K562 (cell line): ENCODE measurements around the gene IFI27L2.

Source experiments
- HNRNPK ChIP-seq: fragments of 200-400 bp; formaldehyde crosslinking; IDR thresholded peaks from one replicate; pipeline ENCODE4 v1.6.1; 2018; ENCODE audit warnings: mild to moderate bottlenecking, low read depth, low read length; ENCODE audit not compliant: poor library complexity, severe bottlenecking
- HNRNPL ChIP-seq: fragments of 200-400 bp; formaldehyde crosslinking; IDR thresholded peaks from 2 replicates; pipeline ENCODE4 v1.6.1; 2017; ENCODE audit warnings: low read depth, mild to moderate bottlenecking, low read length
- JUN ChIP-seq, 2 experiments: sonication (generic) in 1 of 2; formaldehyde crosslinking in 1 of 2; IDR thresholded peaks; 2 replicates each; pipeline versions ENCODE4 v1.6.1 to v1.8.0; 2012 to 2022; ENCODE audit warnings: borderline replicate concordance in 2 of 2, mild to moderate bottlenecking in 2 of 2, improper control_type of control experiment in 1 of 2, low read depth in 1 of 2, low read length in 1 of 2, missing genetic modification reagents in 1 of 2
- KDM4B ChIP-seq, 2 experiments: fragments of 450-650 bp in 1 of 2; sonication (generic) in 1 of 2; IDR thresholded peaks; 2 replicates each; pipeline ENCODE4 v1.6.1; 2016 to 2017; ENCODE audit warnings: borderline replicate concordance in 2 of 2, antibody characterized with exemption in 1 of 2, low read depth in 1 of 2, mild to moderate bottlenecking in 1 of 2
- NONO ChIP-seq, 2 experiments: fragments of 200-400 bp in 1 of 2; fragments of 450-650 bp in 1 of 2; formaldehyde crosslinking in 1 of 2; IDR thresholded peaks; 2 replicates each; pipeline ENCODE4 v1.6.1; 2017; ENCODE audit warnings: low read depth in 2 of 2, mild to moderate bottlenecking in 2 of 2, moderate library complexity in 2 of 2, low read length in 1 of 2
- POLR2A ChIP-seq: fragments of 450-650 bp; conservative IDR thresholded peaks from 2 replicates; pipeline ENCODE4 v1.6.1; 2016
- RFX5 ChIP-seq: IDR thresholded peaks from 2 replicates; pipeline ENCODE4 v1.6.1; 2011; ENCODE audit warnings: low read depth, mild to moderate bottlenecking, improper control_type of control experiment, low read length
- ZNF121 ChIP-seq: sonication (generic); formaldehyde crosslinking; conservative IDR thresholded peaks from 2 replicates; pipeline ENCODE4 v1.8.0; 2022; ENCODE audit warnings: missing genetic modification reagents
- ZNF133 ChIP-seq: fragments of 250-450 bp; sonication (Bioruptor Pico); IDR thresholded peaks from 2 replicates; pipeline ENCODE4 v1.4.0; 2020; ENCODE audit warnings: mild to moderate bottlenecking
- ZNF766 ChIP-seq: fragments of 200-800 bp; sonication (Bioruptor generic); conservative IDR thresholded peaks from 2 replicates; pipeline ENCODE4 v1.6.1; 2016; ENCODE audit warnings: missing genetic modification characterization, missing compliant biosample characterization
- TF ChIP-seq, protein P1 (sequence below): fragments of 250-450 bp; sonication (Bioruptor Pico); IDR thresholded peaks from 2 replicates; pipeline ENCODE4 v1.8.0; 2022; ENCODE audit warnings: moderate library complexity, mild to moderate bottlenecking, inconsistent platforms
- TF ChIP-seq, protein P2 (sequence below), 3 experiments: IDR thresholded peaks in 2 of 3; conservative IDR thresholded peaks in 1 of 3; 2 replicates each; pipeline ENCODE4 v1.5.1; 2011 to 2012; ENCODE audit warnings: low read length in 3 of 3, mild to moderate bottlenecking in 3 of 3, control low read depth in 2 of 3, improper control_type of control experiment in 1 of 3, inconsistent platforms in 1 of 3, low read depth in 1 of 3, mixed read lengths in 1 of 3, moderate library complexity in 1 of 3; ENCODE audit not compliant: insufficient read depth in 2 of 3
- TF ChIP-seq, protein P3 (sequence below): sonication (generic); formaldehyde crosslinking; IDR thresholded peaks from 2 replicates; pipeline ENCODE4 v1.8.0; 2022; ENCODE audit warnings: mild to moderate bottlenecking, missing genetic modification reagents
- TF ChIP-seq, protein P4 (sequence below): sonication (generic); formaldehyde crosslinking; IDR thresholded peaks from 2 replicates; pipeline ENCODE4 v1.8.0; 2023; ENCODE audit warnings: mild to moderate bottlenecking, missing genetic modification reagents

DNA sequence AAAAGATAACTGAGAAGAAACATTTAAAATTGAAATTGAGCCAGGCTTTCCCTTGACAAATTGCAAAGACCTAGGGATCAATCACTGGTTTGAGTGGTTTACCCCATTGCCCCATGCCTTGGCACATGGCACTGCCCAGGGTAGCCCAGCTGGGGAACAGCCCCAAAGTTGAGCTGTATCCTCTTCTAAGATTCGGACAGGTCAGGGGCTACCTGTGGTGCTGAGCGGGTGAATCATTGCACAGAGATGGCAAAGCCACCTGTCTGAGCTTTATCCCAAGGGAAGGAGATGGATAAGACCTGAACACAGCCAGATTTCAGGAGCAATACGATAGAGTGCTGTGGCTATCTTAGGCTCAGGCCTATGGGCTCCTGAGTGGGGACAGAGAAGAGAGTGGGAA is 7.0 kb downstream of the IFI27L2 start:
- TF ChIP-seq, protein P1, sequence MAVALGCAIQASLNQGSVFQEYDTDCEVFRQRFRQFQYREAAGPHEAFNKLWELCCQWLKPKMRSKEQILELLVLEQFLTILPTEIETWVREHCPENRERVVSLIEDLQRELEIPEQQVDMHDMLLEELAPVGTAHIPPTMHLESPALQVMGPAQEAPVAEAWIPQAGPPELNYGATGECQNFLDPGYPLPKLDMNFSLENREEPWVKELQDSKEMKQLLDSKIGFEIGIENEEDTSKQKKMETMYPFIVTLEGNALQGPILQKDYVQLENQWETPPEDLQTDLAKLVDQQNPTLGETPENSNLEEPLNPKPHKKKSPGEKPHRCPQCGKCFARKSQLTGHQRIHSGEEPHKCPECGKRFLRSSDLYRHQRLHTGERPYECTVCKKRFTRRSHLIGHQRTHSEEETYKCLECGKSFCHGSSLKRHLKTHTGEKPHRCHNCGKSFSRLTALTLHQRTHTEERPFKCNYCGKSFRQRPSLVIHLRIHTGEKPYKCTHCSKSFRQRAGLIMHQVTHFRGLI = no peak
- TF ChIP-seq NONO (IDR thresholded peaks at IDR 0.05; ENCODE audit: low read depth in 2 of 2, low read length in 1 of 2) = no peak
- no peak for TF ChIP-seq KDM4B (IDR thresholded peaks at IDR 0.05; ENCODE audit: borderline replicate concordance in 2 of 2, low read depth in 1 of 2)
- no peak for TF ChIP-seq ZNF766 (CRISPR knock-in tag)
- TF ChIP-seq, protein P2, sequence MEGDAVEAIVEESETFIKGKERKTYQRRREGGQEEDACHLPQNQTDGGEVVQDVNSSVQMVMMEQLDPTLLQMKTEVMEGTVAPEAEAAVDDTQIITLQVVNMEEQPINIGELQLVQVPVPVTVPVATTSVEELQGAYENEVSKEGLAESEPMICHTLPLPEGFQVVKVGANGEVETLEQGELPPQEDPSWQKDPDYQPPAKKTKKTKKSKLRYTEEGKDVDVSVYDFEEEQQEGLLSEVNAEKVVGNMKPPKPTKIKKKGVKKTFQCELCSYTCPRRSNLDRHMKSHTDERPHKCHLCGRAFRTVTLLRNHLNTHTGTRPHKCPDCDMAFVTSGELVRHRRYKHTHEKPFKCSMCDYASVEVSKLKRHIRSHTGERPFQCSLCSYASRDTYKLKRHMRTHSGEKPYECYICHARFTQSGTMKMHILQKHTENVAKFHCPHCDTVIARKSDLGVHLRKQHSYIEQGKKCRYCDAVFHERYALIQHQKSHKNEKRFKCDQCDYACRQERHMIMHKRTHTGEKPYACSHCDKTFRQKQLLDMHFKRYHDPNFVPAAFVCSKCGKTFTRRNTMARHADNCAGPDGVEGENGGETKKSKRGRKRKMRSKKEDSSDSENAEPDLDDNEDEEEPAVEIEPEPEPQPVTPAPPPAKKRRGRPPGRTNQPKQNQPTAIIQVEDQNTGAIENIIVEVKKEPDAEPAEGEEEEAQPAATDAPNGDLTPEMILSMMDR (IDR thresholded peaks at IDR 0.05 in 2 of 3, conservative IDR thresholded peaks at IDR 0.05 in 1 of 3; ENCODE audit: insufficient read depth in 2 of 3, low read depth in 1 of 3, low read length in 3 of 3) = no peak
- no peak for TF ChIP-seq RFX5
- no peak for TF ChIP-seq HNRNPK
- TF ChIP-seq, protein P3, sequence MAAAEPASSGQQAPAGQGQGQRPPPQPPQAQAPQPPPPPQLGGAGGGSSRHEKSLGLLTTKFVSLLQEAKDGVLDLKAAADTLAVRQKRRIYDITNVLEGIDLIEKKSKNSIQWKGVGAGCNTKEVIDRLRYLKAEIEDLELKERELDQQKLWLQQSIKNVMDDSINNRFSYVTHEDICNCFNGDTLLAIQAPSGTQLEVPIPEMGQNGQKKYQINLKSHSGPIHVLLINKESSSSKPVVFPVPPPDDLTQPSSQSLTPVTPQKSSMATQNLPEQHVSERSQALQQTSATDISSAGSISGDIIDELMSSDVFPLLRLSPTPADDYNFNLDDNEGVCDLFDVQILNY (CRISPR knock-in tag) = no peak
- no peak for TF ChIP-seq JUN (IDR thresholded peaks at IDR 0.05; ENCODE audit: borderline replicate concordance, low read depth, low read length)
- no peak for TF ChIP-seq JUN (CRISPR knock-in tag; IDR thresholded peaks at IDR 0.05; ENCODE audit: borderline replicate concordance)
- TF ChIP-seq ZNF133 (CRISPR knock-in tag) = no peak
- TF ChIP-seq POLR2A = no peak
- no peak for TF ChIP-seq ZNF121 (CRISPR knock-in tag)
- TF ChIP-seq HNRNPL = no peak
- TF ChIP-seq, protein P4, sequence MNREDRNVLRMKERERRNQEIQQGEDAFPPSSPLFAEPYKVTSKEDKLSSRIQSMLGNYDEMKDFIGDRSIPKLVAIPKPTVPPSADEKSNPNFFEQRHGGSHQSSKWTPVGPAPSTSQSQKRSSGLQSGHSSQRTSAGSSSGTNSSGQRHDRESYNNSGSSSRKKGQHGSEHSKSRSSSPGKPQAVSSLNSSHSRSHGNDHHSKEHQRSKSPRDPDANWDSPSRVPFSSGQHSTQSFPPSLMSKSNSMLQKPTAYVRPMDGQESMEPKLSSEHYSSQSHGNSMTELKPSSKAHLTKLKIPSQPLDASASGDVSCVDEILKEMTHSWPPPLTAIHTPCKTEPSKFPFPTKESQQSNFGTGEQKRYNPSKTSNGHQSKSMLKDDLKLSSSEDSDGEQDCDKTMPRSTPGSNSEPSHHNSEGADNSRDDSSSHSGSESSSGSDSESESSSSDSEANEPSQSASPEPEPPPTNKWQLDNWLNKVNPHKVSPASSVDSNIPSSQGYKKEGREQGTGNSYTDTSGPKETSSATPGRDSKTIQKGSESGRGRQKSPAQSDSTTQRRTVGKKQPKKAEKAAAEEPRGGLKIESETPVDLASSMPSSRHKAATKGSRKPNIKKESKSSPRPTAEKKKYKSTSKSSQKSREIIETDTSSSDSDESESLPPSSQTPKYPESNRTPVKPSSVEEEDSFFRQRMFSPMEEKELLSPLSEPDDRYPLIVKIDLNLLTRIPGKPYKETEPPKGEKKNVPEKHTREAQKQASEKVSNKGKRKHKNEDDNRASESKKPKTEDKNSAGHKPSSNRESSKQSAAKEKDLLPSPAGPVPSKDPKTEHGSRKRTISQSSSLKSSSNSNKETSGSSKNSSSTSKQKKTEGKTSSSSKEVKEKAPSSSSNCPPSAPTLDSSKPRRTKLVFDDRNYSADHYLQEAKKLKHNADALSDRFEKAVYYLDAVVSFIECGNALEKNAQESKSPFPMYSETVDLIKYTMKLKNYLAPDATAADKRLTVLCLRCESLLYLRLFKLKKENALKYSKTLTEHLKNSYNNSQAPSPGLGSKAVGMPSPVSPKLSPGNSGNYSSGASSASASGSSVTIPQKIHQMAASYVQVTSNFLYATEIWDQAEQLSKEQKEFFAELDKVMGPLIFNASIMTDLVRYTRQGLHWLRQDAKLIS (CRISPR knock-in tag) = no peak
